Measurements from ENCODE around the gene ETNK2.

DNA sequence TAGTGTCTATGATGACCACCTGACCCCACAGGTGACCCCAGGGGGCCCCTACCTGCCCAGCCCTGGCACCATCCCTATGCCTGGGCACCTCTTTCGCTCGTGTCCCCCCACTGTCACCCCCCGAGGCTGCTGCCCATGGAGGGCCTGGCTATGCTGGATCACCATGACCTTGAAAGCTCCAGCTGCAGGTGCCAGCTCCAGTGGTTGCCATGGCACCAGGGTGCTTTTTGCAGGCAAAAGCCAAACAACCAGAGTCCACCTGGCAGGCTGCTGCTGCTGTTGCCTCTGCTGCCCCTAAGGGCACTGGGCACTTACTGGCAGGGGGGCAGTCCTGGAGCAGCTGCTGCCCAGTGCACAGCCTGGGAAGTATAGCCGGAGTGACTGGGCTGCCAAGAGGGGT is 21.7 kb downstream of the ETNK2 start:
- TF ChIP-seq, protein P1, sequence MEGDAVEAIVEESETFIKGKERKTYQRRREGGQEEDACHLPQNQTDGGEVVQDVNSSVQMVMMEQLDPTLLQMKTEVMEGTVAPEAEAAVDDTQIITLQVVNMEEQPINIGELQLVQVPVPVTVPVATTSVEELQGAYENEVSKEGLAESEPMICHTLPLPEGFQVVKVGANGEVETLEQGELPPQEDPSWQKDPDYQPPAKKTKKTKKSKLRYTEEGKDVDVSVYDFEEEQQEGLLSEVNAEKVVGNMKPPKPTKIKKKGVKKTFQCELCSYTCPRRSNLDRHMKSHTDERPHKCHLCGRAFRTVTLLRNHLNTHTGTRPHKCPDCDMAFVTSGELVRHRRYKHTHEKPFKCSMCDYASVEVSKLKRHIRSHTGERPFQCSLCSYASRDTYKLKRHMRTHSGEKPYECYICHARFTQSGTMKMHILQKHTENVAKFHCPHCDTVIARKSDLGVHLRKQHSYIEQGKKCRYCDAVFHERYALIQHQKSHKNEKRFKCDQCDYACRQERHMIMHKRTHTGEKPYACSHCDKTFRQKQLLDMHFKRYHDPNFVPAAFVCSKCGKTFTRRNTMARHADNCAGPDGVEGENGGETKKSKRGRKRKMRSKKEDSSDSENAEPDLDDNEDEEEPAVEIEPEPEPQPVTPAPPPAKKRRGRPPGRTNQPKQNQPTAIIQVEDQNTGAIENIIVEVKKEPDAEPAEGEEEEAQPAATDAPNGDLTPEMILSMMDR (IDR thresholded peaks at IDR 0.05): no peak
- no peak for TF ChIP-seq POLR2A (IDR thresholded peaks at IDR 0.05)
